SK-N-SH (cell line): ENCODE results near the gene TMCC2. TPM values are rescaled to one million over a fixed set of nuclear protein-coding genes. Genes with fewer than 3 reads are reported as not detected.

ENCODE experiments used
- CTCF ChIA-PET: fragments of 300-600, 350-600 bp; formaldehyde crosslinking; extraction: SDS; loops from one replicate; lab custom pipeline; 2021; lab: Yijun Ruan, JAX
- POLR2A ChIA-PET: fragments of 350-600 bp; sonication (Branson Sonifier 250); formaldehyde crosslinking; extraction: SDS; loops from one replicate; lab custom pipeline; 2020; ENCODE audit warnings: antibody characterized with exemption, inconsistent platforms; lab: Yijun Ruan, JAX
- DNase-seq: peaks from one replicate; pipeline ENCODE4 v3.0.0; 2012
- H2AFZ ChIP-seq: fragments of 200-600 bp; sonication (generic); 2 replicates; pipeline ENCODE4 v1.8.1; 2016; ENCODE audit warnings: antibody characterized with exemption, mild to moderate bottlenecking, low read depth
- H3F3A ChIP-seq: fragments of 200-600 bp; sonication (generic); replicated peaks from 2 replicates; pipeline ENCODE3; 2016; ENCODE audit warnings: antibody characterized with exemption, mild to moderate bottlenecking; ENCODE audit not compliant: insufficient read depth
- H3K27ac ChIP-seq, 2 experiments: fragments of 200-500 bp in 1 of 2; fragments of 200-600 bp in 1 of 2; sonication (Bioruptor generic) in 1 of 2; sonication (generic), shearing (Covaris generic) in 1 of 2; 2 replicates each; pipeline versions ENCODE4 v1.5.1 to v1.6.1; 2014 to 2016; ENCODE audit warnings: low read depth in 2 of 2, inconsistent platforms in 1 of 2, low read length in 1 of 2, mild to moderate bottlenecking in 1 of 2, mixed read lengths in 1 of 2
- H3K27me3 ChIP-seq: fragments of 200-600 bp; sonication (generic), shearing (Covaris generic); 2 replicates; pipeline ENCODE4 v1.6.1; 2016; ENCODE audit warnings: mixed run types; ENCODE audit not compliant: insufficient read depth
- H3K36me3 ChIP-seq, 2 experiments: fragments of 200-500 bp in 1 of 2; fragments of 200-600 bp in 1 of 2; sonication (Bioruptor generic) in 1 of 2; sonication (generic) in 1 of 2; replicated peaks in 1 of 2; 2 replicates each; pipeline versions ENCODE3 to v1.5.1; 2014 to 2016; ENCODE audit warnings: low read length in 1 of 2, mild to moderate bottlenecking in 1 of 2; ENCODE audit not compliant: insufficient read depth in 2 of 2, control insufficient read depth in 1 of 2
- H3K4me1 ChIP-seq, 2 experiments: fragments of 200-500 bp in 1 of 2; fragments of 200-600 bp in 1 of 2; sonication (Bioruptor generic) in 1 of 2; sonication (generic), shearing (Covaris generic) in 1 of 2; 2 replicates each; pipeline versions ENCODE4 v1.5.1 to v1.6.1; 2014 to 2016; ENCODE audit warnings: low read depth in 1 of 2, low read length in 1 of 2, mixed run types in 1 of 2; ENCODE audit not compliant: insufficient read depth in 2 of 2, control insufficient read depth in 1 of 2
- H3K4me2 ChIP-seq: fragments of 200-600 bp; sonication (generic), shearing (Covaris generic); 2 replicates; pipeline ENCODE4 v1.6.1; 2017; ENCODE audit warnings: mixed run types
- H3K4me3 ChIP-seq, 2 experiments: fragments of 200-500 bp in 1 of 2; fragments of 200-600 bp in 1 of 2; sonication (Bioruptor generic) in 1 of 2; sonication (generic), shearing (Covaris generic) in 1 of 2; 2 replicates each; pipeline versions ENCODE4 v1.5.1 to v1.8.1; 2014 to 2016; ENCODE audit warnings: low read depth in 2 of 2, inconsistent platforms in 1 of 2, low read length in 1 of 2, mild to moderate bottlenecking in 1 of 2, mixed read lengths in 1 of 2, moderate library complexity in 1 of 2
- H3K79me2 ChIP-seq: fragments of 200-600 bp; sonication (generic); 2 replicates; pipeline ENCODE4 v1.8.1; 2017; ENCODE audit warnings: mild to moderate bottlenecking; ENCODE audit not compliant: insufficient read depth
- H3K9ac ChIP-seq: fragments of 200-600 bp; sonication (generic); 2 replicates; pipeline ENCODE4 v1.6.1; 2017; ENCODE audit warnings: mixed run types
- H3K9me2 ChIP-seq: fragments of 200-600 bp; sonication (generic); 2 replicates; pipeline ENCODE4 v1.6.1; 2017; ENCODE audit warnings: mixed run types
- H3K9me3 ChIP-seq: fragments of 200-600 bp; sonication (generic); 2 replicates; pipeline ENCODE4 v1.6.1; 2017; ENCODE audit warnings: mixed run types, mild to moderate bottlenecking, moderate library complexity
- H4K20me1 ChIP-seq: fragments of 200-600 bp; sonication (generic); 2 replicates; pipeline ENCODE4 v1.6.1; 2017; ENCODE audit warnings: mild to moderate bottlenecking, mixed run types; ENCODE audit not compliant: insufficient read depth
- CHD2 ChIP-seq: fragments of 150-350 bp; IDR thresholded peaks from 2 replicates; pipeline ENCODE4 v1.6.1; 2018; ENCODE audit warnings: low read length; ENCODE audit not compliant: partially characterized antibody
- EZH2phosphoT487 ChIP-seq: fragments of 200-600 bp; sonication (generic); IDR thresholded peaks from 2 replicates; pipeline ENCODE4 v1.6.1; 2017; ENCODE audit warnings: low read depth, mixed run types, mild to moderate bottlenecking, antibody characterized with exemption, moderate library complexity, borderline replicate concordance
- MXI1 ChIP-seq: IDR thresholded peaks from 2 replicates; pipeline ENCODE4 v1.6.1; 2012; ENCODE audit warnings: mild to moderate bottlenecking, low read depth, low read length, improper control_type of control experiment
- NFIC ChIP-seq: IDR thresholded peaks from 2 replicates; pipeline ENCODE4 v1.4.0; 2012; ENCODE audit warnings: borderline replicate concordance
- POLR2AphosphoS5 ChIP-seq: IDR thresholded peaks from 2 replicates; pipeline ENCODE4 v1.6.1; 2012; ENCODE audit warnings: low read depth, low read length
- RCOR1 ChIP-seq: fragments of 150-350 bp; IDR thresholded peaks from 2 replicates; pipeline ENCODE4 v1.6.1; 2017; ENCODE audit warnings: antibody characterized with exemption, low read length
- TAF1 ChIP-seq: IDR thresholded peaks from 2 replicates; pipeline ENCODE4 v1.6.1; 2012; ENCODE audit warnings: low read depth, mild to moderate bottlenecking, low read length, moderate library complexity, borderline replicate concordance
- TCF12 ChIP-seq: IDR thresholded peaks from 2 replicates; pipeline ENCODE4 v1.4.0; 2012
- WGBS: methylation state at CpG from one replicate; pipeline ENCODE4 v1.1.6; 2017; ENCODE audit warnings: low lambda C conversion rate; 5-methylcytosine and 5-hydroxymethylcytosine counted together
- polyA plus RNA-seq, 3 experiments: library from polyadenylated mRNA; depleted of rRNA; stranded (reverse); fragments of >200 nt; gene quantifications; 2 replicates each; pipeline ENCODE4 v1.2.3, GENCODE V29; 2012
- TF ChIP-seq, protein P1 (sequence below): fragments of 150-350 bp; IDR thresholded peaks from 2 replicates; pipeline ENCODE4 v1.6.1; 2017; ENCODE audit warnings: antibody characterized with exemption, low read length, low read depth, borderline replicate concordance
- TF ChIP-seq, protein P2 (sequence below): IDR thresholded peaks from 2 replicates; pipeline ENCODE4 v1.4.0; 2012; ENCODE audit warnings: low read depth, borderline replicate concordance
- TF ChIP-seq, protein P3 (sequence below): IDR thresholded peaks from 2 replicates; pipeline ENCODE4 v1.4.0; 2012; ENCODE audit warnings: low read depth, borderline replicate concordance
- TF ChIP-seq, protein P4 (sequence below): IDR thresholded peaks from 2 replicates; pipeline ENCODE4; 2012

Gene TMCC2
- polyA plus RNA-seq, 1 of the 3 experiments (the other 2 are of a cell fraction) = 6.0 TPM

DNA sequence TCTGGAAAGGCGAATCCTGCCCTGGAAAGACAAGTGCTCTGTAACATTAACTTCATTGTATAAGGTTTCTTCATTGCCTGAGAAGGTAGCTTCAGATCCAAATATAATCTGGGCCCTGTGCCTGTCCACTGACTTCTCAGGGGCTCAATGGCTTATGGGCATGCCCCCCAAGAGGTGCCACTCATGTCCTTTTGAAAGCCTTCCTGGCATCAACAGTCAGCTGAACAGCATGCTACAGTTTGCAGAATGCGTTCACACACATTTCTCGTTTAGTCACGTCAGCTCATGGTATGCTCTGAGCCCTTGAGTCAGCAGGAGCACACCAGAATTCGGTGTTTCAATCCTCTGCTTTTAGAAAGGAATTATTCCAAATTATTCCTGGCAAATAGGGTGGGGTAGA, 23.8 kb downstream of the TMCC2 start:
- no peak overlapping the region for H3K4me2 ChIP-seq
- H3K27ac ChIP-seq = no peak overlapping the region
- no peak overlapping the region for H2AFZ ChIP-seq
- H3K9ac ChIP-seq = no peak overlapping the region
- TF ChIP-seq CHD2 = no peak
- no peak for TF ChIP-seq MXI1
- TF ChIP-seq, protein P1, sequence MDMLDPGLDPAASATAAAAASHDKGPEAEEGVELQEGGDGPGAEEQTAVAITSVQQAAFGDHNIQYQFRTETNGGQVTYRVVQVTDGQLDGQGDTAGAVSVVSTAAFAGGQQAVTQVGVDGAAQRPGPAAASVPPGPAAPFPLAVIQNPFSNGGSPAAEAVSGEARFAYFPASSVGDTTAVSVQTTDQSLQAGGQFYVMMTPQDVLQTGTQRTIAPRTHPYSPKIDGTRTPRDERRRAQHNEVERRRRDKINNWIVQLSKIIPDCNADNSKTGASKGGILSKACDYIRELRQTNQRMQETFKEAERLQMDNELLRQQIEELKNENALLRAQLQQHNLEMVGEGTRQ = no peak
- TF ChIP-seq, protein P2, sequence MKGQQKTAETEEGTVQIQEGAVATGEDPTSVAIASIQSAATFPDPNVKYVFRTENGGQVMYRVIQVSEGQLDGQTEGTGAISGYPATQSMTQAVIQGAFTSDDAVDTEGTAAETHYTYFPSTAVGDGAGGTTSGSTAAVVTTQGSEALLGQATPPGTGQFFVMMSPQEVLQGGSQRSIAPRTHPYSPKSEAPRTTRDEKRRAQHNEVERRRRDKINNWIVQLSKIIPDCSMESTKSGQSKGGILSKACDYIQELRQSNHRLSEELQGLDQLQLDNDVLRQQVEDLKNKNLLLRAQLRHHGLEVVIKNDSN = no peak
- TF ChIP-seq EZH2phosphoT487 = no peak
- TF ChIP-seq TCF12 = no peak
- TF ChIP-seq, protein P3, sequence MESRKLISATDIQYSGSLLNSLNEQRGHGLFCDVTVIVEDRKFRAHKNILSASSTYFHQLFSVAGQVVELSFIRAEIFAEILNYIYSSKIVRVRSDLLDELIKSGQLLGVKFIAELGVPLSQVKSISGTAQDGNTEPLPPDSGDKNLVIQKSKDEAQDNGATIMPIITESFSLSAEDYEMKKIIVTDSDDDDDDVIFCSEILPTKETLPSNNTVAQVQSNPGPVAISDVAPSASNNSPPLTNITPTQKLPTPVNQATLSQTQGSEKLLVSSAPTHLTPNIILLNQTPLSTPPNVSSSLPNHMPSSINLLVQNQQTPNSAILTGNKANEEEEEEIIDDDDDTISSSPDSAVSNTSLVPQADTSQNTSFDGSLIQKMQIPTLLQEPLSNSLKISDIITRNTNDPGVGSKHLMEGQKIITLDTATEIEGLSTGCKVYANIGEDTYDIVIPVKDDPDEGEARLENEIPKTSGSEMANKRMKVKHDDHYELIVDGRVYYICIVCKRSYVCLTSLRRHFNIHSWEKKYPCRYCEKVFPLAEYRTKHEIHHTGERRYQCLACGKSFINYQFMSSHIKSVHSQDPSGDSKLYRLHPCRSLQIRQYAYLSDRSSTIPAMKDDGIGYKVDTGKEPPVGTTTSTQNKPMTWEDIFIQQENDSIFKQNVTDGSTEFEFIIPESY = no peak
- no peak for TF ChIP-seq RCOR1
- no peak for TF ChIP-seq TAF1
- TF ChIP-seq POLR2AphosphoS5 = no peak
- TF ChIP-seq, protein P4, sequence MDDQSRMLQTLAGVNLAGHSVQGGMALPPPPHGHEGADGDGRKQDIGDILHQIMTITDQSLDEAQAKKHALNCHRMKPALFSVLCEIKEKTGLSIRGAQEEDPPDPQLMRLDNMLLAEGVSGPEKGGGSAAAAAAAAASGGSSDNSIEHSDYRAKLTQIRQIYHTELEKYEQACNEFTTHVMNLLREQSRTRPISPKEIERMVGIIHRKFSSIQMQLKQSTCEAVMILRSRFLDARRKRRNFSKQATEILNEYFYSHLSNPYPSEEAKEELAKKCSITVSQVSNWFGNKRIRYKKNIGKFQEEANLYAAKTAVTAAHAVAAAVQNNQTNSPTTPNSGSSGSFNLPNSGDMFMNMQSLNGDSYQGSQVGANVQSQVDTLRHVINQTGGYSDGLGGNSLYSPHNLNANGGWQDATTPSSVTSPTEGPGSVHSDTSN = no peak
- no peak for TF ChIP-seq NFIC
- TF ChIP-seq, all 33 proteins: peak for 0
- DNase-seq = no peak
- Histone ChIP-seq H3F3A (no peaks in the 10 kb centered on the region), H3K4me3 (no peak overlapping the region), H3K4me1 (peaks cover 7 to 25% of the 10 kb centered on the region in 2 experiments; a peak in 1 of 4 replicates), H3K9me3 (no peaks in the 10 kb centered on the region), H3K36me3 (no peaks in the 10 kb centered on the region), H3K79me2 (no peaks in the 10 kb centered on the region), H3K27me3 (no peaks in the 10 kb centered on the region), H4K20me1 (no peaks in the 10 kb centered on the region), H3K9me2 (no peaks in the 10 kb centered on the region)
- ChIA-PET POLR2A (no interaction called here), CTCF (interaction anchor here (0.7 to 9.8 kb wide), 12 partner anchors 21 to 445 kb away, joined by 3 to 154 read pairs (median 4); partner anchors contain the start of genes NUAK2 and TMCC2)
- 77% methylated on average over 5 of the region's 5 CpGs for WGBS
